ENCODE measurements around the gene OTUD3. TPM values are rescaled to one million over a fixed set of nuclear protein-coding genes. Genes with fewer than 3 reads are reported as not detected.

Gene OTUD3
- total and polyA plus RNA-seq, 9 of the 15 experiments (the other 6 are each of a cell fraction or from before 2014, with no cell fraction given), result 2.0 to 16.6 (median 11.0) TPM

- TF ChIP-seq SMAD4 (CRISPR knock-in tag; conservative IDR thresholded peaks at IDR 0.05), result peak; percentile 63
- TF ChIP-seq GTF2B (IDR thresholded peaks at IDR 0.05; ENCODE audit: extremely low read depth, insufficient read length), result no peak
- TF ChIP-seq FOSL1 (tag; conservative IDR thresholded peaks at IDR 0.05), result no peak; the same call in 1 of the 2 replicates
- TF ChIP-seq ZNF239 (CRISPR knock-in tag; IDR thresholded peaks at IDR 0.05), result no peak
- no peak for TF ChIP-seq ZNF766 (CRISPR knock-in tag; conservative IDR thresholded peaks at IDR 0.05)
- TF ChIP-seq SIN3B (IDR thresholded peaks at IDR 0.05; ENCODE audit: low read depth), result peak; percentile 83
- TF ChIP-seq MYBL2 (IDR thresholded peaks at IDR 0.05; ENCODE audit: low read depth), result no peak
- no peak for TF ChIP-seq MYBL2 (CRISPR knock-in tag; IDR thresholded peaks at IDR 0.05; ENCODE audit: borderline replicate concordance)
- TF ChIP-seq MIER1 (IDR thresholded peaks at IDR 0.05; ENCODE audit: low read depth), result no peak
- TF ChIP-seq SMAD1 (IDR thresholded peaks at IDR 0.05; ENCODE audit: low read depth, low read length, partially characterized antibody), result peak; percentile 48
- no peak for TF ChIP-seq ZBTB5 (IDR thresholded peaks at IDR 0.05)
- no peak for TF ChIP-seq MBD1 (CRISPR knock-in tag; IDR thresholded peaks at IDR 0.05)
- no peak for TF ChIP-seq NCOA2 (IDR thresholded peaks at IDR 0.05; ENCODE audit: partially characterized antibody in 2 of 2)
- TF ChIP-seq ZBTB8A (IDR thresholded peaks at IDR 0.05; ENCODE audit: partially characterized antibody), result no peak
- TF ChIP-seq ZC3H4 (CRISPR knock-in tag; IDR thresholded peaks at IDR 0.05; ENCODE audit: borderline replicate concordance), result no peak
- no peak for TF ChIP-seq ZNF280A (IDR thresholded peaks at IDR 0.05; ENCODE audit: low read depth, partially characterized antibody)
- no peak for TF ChIP-seq KAT8 (IDR thresholded peaks at IDR 0.05; ENCODE audit: low read depth)
- TF ChIP-seq TRIM24 (IDR thresholded peaks at IDR 0.05), result no peak
- no peak for TF ChIP-seq ZNF347 (CRISPR knock-in tag; IDR thresholded peaks at IDR 0.05; ENCODE audit: low read depth)
- TF ChIP-seq PHB2 (IDR thresholded peaks at IDR 0.05; ENCODE audit: low read depth), result no peak
- TF ChIP-seq NFE2 (IDR thresholded peaks at IDR 0.05; ENCODE audit: low read depth), result no peak
- peak in 1 of 2 experiments; percentile 74; a peak in 1 of 4 replicates for TF ChIP-seq TEAD1 (CRISPR knock-in tag; IDR thresholded peaks at IDR 0.05)
Measured at GRCh38 chr1:19882111-19883071, at the start of gene OTUD3 (continued).
